K562 (cell line): ENCODE results near the gene AHSP. TPM values are rescaled to one million over a fixed set of nuclear protein-coding genes. Genes with fewer than 3 reads are reported as not detected.

ENCODE experiments used
- POLR2A ChIP-seq: fragments of 450-650 bp; conservative IDR thresholded peaks from 2 replicates; pipeline ENCODE4 v1.6.1; 2016
- PYGO2 ChIP-seq: fragments of 450-650 bp; IDR thresholded peaks from 2 replicates; pipeline ENCODE4 v1.6.1; 2016; ENCODE audit warnings: mild to moderate bottlenecking, missing genetic modification characterization, moderate library complexity, missing compliant biosample characterization
- polyA plus RNA-seq, 8 experiments: library from polyadenylated mRNA; depleted of rRNA in 4 of 8; stranded (reverse) in 5 of 8; unstranded in 3 of 8; fragments of >200 nt; fragmentation: Nextera tagmentation in 2 of 8; fragmentation: Illumina TruSeq in 1 of 8; extraction: Ambion mirVana in 2 of 8; extraction: Trizol in 1 of 8; gene quantifications; 2 replicates each; pipeline versions ENCODE4 v1.2.1 to v1.2.3, GENCODE V29; 2011 to 2014; ENCODE audit warnings: inconsistent platforms in 1 of 8, missing spikeins in 1 of 8
- total RNA-seq, 7 experiments: library from RNA; depleted of rRNA in 6 of 7; stranded (reverse); fragments of >200 nt in 6 of 7; fragmentation: Illumina TruSeq in 2 of 7; extraction: Trizol in 2 of 7; gene quantifications; 2 replicates each; pipeline versions ENCODE4 v1.2.1 to v1.2.3, GENCODE V29; 2011 to 2021; ENCODE audit warnings: low replicate concordance in 1 of 7
- TF ChIP-seq, protein P1 (sequence below): fragments of 250-450 bp; sonication (Bioruptor Pico); IDR thresholded peaks from 2 replicates; pipeline ENCODE4 v1.9.0; 2021; ENCODE audit warnings: mild to moderate bottlenecking, inconsistent platforms
- TF ChIP-seq, protein P2 (sequence below), 3 experiments: fragments of 200-800 bp in 1 of 3; fragments of 250-450 bp in 1 of 3; fragments of 450-650 bp in 1 of 3; sonication (Bioruptor Pico) in 1 of 3; sonication (Bioruptor generic) in 1 of 3; formaldehyde crosslinking in 1 of 3; IDR thresholded peaks; 2 replicates each; pipeline versions ENCODE4 v1.6.1 to v1.8.0; 2016 to 2022; ENCODE audit warnings: mild to moderate bottlenecking in 2 of 3, missing genetic modification characterization in 2 of 3, missing compliant biosample characterization in 1 of 3, moderate library complexity in 1 of 3
- TF ChIP-seq, protein P3 (sequence below), 2 experiments: fragments of 150-350 bp in 1 of 2; IDR thresholded peaks; 2 replicates each; pipeline ENCODE4 v1.6.1; 2012 to 2016; ENCODE audit warnings: low read depth in 2 of 2, low read length in 2 of 2, mild to moderate bottlenecking in 1 of 2, moderate library complexity in 1 of 2
- TF ChIP-seq, protein P4 (sequence below): sonication (generic); formaldehyde crosslinking; IDR thresholded peaks from 2 replicates; pipeline ENCODE4 v1.8.0; 2023; ENCODE audit warnings: missing genetic modification reagents, mild to moderate bottlenecking, borderline replicate concordance

Gene AHSP
- total and polyA plus RNA-seq, 9 of the 15 experiments (the other 6 are each of a cell fraction or from before 2014, with no cell fraction given), result 6.6 to 99.1 (median 25.8) TPM

- TF ChIP-seq, protein P1, sequence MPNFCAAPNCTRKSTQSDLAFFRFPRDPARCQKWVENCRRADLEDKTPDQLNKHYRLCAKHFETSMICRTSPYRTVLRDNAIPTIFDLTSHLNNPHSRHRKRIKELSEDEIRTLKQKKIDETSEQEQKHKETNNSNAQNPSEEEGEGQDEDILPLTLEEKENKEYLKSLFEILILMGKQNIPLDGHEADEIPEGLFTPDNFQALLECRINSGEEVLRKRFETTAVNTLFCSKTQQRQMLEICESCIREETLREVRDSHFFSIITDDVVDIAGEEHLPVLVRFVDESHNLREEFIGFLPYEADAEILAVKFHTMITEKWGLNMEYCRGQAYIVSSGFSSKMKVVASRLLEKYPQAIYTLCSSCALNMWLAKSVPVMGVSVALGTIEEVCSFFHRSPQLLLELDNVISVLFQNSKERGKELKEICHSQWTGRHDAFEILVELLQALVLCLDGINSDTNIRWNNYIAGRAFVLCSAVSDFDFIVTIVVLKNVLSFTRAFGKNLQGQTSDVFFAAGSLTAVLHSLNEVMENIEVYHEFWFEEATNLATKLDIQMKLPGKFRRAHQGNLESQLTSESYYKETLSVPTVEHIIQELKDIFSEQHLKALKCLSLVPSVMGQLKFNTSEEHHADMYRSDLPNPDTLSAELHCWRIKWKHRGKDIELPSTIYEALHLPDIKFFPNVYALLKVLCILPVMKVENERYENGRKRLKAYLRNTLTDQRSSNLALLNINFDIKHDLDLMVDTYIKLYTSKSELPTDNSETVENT, result no peak
- TF ChIP-seq, protein P2, sequence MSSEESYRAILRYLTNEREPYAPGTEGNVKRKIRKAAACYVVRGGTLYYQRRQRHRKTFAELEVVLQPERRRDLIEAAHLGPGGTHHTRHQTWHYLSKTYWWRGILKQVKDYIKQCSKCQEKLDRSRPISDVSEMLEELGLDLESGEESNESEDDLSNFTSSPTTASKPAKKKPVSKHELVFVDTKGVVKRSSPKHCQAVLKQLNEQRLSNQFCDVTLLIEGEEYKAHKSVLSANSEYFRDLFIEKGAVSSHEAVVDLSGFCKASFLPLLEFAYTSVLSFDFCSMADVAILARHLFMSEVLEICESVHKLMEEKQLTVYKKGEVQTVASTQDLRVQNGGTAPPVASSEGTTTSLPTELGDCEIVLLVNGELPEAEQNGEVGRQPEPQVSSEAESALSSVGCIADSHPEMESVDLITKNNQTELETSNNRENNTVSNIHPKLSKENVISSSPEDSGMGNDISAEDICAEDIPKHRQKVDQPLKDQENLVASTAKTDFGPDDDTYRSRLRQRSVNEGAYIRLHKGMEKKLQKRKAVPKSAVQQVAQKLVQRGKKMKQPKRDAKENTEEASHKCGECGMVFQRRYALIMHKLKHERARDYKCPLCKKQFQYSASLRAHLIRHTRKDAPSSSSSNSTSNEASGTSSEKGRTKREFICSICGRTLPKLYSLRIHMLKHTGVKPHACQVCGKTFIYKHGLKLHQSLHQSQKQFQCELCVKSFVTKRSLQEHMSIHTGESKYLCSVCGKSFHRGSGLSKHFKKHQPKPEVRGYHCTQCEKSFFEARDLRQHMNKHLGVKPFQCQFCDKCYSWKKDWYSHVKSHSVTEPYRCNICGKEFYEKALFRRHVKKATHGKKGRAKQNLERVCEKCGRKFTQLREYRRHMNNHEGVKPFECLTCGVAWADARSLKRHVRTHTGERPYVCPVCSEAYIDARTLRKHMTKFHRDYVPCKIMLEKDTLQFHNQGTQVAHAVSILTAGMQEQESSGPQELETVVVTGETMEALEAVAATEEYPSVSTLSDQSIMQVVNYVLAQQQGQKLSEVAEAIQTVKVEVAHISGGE (CRISPR knock-in tag; IDR thresholded peaks at IDR 0.05), result 0 out of 6 replicates have a peak, but pooled peaks of 1 of the 3 experiments have one; percentile 17
- TF ChIP-seq PYGO2 (no peak), POLR2A (0 out of 2 replicates have a peak, but pooled peaks have one; percentile 15)
- TF ChIP-seq, protein P3, sequence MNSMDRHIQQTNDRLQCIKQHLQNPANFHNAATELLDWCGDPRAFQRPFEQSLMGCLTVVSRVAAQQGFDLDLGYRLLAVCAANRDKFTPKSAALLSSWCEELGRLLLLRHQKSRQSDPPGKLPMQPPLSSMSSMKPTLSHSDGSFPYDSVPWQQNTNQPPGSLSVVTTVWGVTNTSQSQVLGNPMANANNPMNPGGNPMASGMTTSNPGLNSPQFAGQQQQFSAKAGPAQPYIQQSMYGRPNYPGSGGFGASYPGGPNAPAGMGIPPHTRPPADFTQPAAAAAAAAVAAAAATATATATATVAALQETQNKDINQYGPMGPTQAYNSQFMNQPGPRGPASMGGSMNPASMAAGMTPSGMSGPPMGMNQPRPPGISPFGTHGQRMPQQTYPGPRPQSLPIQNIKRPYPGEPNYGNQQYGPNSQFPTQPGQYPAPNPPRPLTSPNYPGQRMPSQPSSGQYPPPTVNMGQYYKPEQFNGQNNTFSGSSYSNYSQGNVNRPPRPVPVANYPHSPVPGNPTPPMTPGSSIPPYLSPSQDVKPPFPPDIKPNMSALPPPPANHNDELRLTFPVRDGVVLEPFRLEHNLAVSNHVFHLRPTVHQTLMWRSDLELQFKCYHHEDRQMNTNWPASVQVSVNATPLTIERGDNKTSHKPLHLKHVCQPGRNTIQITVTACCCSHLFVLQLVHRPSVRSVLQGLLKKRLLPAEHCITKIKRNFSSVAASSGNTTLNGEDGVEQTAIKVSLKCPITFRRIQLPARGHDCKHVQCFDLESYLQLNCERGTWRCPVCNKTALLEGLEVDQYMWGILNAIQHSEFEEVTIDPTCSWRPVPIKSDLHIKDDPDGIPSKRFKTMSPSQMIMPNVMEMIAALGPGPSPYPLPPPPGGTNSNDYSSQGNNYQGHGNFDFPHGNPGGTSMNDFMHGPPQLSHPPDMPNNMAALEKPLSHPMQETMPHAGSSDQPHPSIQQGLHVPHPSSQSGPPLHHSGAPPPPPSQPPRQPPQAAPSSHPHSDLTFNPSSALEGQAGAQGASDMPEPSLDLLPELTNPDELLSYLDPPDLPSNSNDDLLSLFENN (IDR thresholded peaks at IDR 0.05; ENCODE audit: low read depth in 2 of 2, low read length in 2 of 2), result no peak
- TF ChIP-seq, protein P4, sequence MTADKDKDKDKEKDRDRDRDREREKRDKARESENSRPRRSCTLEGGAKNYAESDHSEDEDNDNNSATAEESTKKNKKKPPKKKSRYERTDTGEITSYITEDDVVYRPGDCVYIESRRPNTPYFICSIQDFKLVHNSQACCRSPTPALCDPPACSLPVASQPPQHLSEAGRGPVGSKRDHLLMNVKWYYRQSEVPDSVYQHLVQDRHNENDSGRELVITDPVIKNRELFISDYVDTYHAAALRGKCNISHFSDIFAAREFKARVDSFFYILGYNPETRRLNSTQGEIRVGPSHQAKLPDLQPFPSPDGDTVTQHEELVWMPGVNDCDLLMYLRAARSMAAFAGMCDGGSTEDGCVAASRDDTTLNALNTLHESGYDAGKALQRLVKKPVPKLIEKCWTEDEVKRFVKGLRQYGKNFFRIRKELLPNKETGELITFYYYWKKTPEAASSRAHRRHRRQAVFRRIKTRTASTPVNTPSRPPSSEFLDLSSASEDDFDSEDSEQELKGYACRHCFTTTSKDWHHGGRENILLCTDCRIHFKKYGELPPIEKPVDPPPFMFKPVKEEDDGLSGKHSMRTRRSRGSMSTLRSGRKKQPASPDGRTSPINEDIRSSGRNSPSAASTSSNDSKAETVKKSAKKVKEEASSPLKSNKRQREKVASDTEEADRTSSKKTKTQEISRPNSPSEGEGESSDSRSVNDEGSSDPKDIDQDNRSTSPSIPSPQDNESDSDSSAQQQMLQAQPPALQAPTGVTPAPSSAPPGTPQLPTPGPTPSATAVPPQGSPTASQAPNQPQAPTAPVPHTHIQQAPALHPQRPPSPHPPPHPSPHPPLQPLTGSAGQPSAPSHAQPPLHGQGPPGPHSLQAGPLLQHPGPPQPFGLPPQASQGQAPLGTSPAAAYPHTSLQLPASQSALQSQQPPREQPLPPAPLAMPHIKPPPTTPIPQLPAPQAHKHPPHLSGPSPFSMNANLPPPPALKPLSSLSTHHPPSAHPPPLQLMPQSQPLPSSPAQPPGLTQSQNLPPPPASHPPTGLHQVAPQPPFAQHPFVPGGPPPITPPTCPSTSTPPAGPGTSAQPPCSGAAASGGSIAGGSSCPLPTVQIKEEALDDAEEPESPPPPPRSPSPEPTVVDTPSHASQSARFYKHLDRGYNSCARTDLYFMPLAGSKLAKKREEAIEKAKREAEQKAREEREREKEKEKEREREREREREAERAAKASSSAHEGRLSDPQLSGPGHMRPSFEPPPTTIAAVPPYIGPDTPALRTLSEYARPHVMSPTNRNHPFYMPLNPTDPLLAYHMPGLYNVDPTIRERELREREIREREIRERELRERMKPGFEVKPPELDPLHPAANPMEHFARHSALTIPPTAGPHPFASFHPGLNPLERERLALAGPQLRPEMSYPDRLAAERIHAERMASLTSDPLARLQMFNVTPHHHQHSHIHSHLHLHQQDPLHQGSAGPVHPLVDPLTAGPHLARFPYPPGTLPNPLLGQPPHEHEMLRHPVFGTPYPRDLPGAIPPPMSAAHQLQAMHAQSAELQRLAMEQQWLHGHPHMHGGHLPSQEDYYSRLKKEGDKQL, result no peak
These were observed 39.8 kb upstream of the AHSP start (continued) for GRCh38 chr16:31487720-31488467.
